ENCODE data around the gene GAL. TPM values are rescaled to one million over a fixed set of nuclear protein-coding genes. Genes with fewer than 3 reads are reported as not detected.
A peak's percentile ranks its signal among the peaks of the same experiment; 100 is the strongest.

The GAL gene
- total and polyA plus RNA-seq, 2 experiments from 2014 or later = 80.9 to 691 TPM

- peaks cover 8% of the 10 kb centered on the region for H3K4me1 Mint-ChIP-seq
- 0 out of 3 replicates have a peak, but pooled peaks cover under 1% of the 10 kb centered on the region for H3K9me3 Mint-ChIP-seq
- no peaks in the 10 kb centered on the region for H3K79me2 ChIP-seq (replicated peaks; ENCODE audit: insufficient read depth)
- H3K4me3 Mint-ChIP-seq = no peak overlapping the region
- H3K36me3 ChIP-seq (ENCODE audit: insufficient read depth) = no peaks in the 10 kb centered on the region
- H3K4me1 ChIP-seq (ENCODE audit: insufficient read depth) = no peaks in the 10 kb centered on the region; the same call in 1 of the 2 replicates
- H3K27me3 ChIP-seq (ENCODE audit: insufficient read depth) = no peaks in the 10 kb centered on the region
- no peaks in the 10 kb centered on the region for H3K9me2 ChIP-seq (ENCODE audit: insufficient read depth)
- H3K4me3 ChIP-seq = no peak overlapping the region
- no peaks in the 10 kb centered on the region for H3K36me3 Mint-ChIP-seq (ENCODE audit: low read depth)
- no peak overlapping the region for H3K4me2 ChIP-seq
- peak overlapping the region; percentile 56; the same call in 1 of the 2 replicates for H2AFZ ChIP-seq
- no peak overlapping the region for H3K27ac ChIP-seq (ENCODE audit: low read depth)
- no peaks in the 10 kb centered on the region for H3F3A ChIP-seq (replicated peaks; ENCODE audit: low read depth)
- no peak overlapping the region for H3K27ac Mint-ChIP-seq
- ATAC-seq (no peak), DNase-seq (ENCODE audit: low spot score) (no peak)
- H3K27me3 Mint-ChIP-seq (ENCODE audit: insufficient read depth, low read depth, poor library complexity) = peaks cover 6% of the 10 kb centered on the region
- no peaks in the 10 kb centered on the region for H4K20me1 ChIP-seq (replicated peaks; ENCODE audit: insufficient read depth)
- TF ChIP-seq POLR2AphosphoS5 (IDR thresholded peaks at IDR 0.05; ENCODE audit: low read depth) = no peak
Measured at GRCh38 chr11:68667511-68668500, 16.5 kb upstream of the GAL start.

DNA sequence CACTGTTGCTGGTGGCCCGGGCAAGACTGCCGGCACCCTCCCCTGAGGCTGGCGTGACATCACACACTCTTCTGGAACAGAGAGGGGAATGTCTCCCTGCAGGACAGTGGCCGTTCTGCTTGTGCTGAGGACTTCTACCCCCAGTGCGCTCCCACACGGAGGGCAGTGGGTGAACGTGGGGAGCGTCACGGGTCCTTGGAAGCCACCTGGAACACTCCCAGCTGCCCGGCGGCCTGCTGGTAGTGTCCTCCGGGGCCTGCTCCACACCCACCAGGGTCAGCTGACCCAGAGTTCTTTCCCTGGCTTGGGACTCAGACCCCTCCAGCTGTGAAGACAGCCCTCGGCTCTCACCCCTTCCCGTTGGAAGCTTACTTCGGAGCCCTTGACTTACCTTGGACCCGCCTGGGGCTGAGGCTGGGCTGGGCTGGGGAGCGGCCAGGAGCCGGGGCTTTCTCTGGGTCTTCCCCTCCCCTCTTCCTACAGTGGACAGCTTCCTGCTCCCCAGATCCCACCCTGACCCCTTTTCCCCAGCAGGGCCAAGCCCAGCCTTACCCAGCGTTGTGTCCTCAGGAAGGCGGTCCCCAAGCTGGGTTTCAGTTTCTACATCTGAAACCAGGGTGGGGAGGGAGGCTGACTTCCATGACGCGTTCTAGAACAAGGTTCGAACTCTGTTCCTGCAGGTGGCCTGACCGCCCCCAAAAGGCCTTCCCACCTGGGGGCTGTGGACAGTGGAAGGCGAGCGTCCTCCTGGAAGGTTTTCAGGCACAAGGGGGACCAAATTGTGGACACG, 14.8 kb upstream of the GAL start:
- no peak overlapping the region for H3K4me3 Mint-ChIP-seq
- H3F3A ChIP-seq (replicated peaks; ENCODE audit: low read depth) = no peaks in the 10 kb centered on the region
- no peaks in the 10 kb centered on the region; the same call in 1 of the 2 replicates for H3K4me1 ChIP-seq (ENCODE audit: insufficient read depth)
- no peak; the same call in 2 of the 3 replicates for ATAC-seq
- H3K79me2 ChIP-seq (replicated peaks; ENCODE audit: insufficient read depth) = no peaks in the 10 kb centered on the region
- H3K27ac Mint-ChIP-seq = no peak overlapping the region
- DNase-seq (ENCODE audit: low spot score) = no peak
- H3K27ac ChIP-seq (ENCODE audit: low read depth) = no peak overlapping the region
- no peaks in the 10 kb centered on the region for H3K9me3 Mint-ChIP-seq
- no peaks in the 10 kb centered on the region for H3K27me3 ChIP-seq (ENCODE audit: insufficient read depth)
- H3K27me3 Mint-ChIP-seq (ENCODE audit: insufficient read depth, low read depth, poor library complexity) = peaks cover 6% of the 10 kb centered on the region
- no peak overlapping the region for H3K4me2 ChIP-seq
- no peak overlapping the region for H2AFZ ChIP-seq
- H3K36me3 Mint-ChIP-seq (ENCODE audit: low read depth) = no peaks in the 10 kb centered on the region
- no peaks in the 10 kb centered on the region for H3K9me2 ChIP-seq (ENCODE audit: insufficient read depth)
- no peaks in the 10 kb centered on the region for H3K36me3 ChIP-seq (ENCODE audit: insufficient read depth)
- H3K4me1 Mint-ChIP-seq = peaks cover 13% of the 10 kb centered on the region
- H3K4me3 ChIP-seq = no peak overlapping the region
- H4K20me1 ChIP-seq (replicated peaks; ENCODE audit: insufficient read depth) = no peaks in the 10 kb centered on the region
- TF ChIP-seq ZNF114 (CRISPR knock-in tag; IDR thresholded peaks at IDR 0.05) (no peak), CREB1 (CRISPR knock-in tag; IDR thresholded peaks at IDR 0.05; ENCODE audit: low read depth) (no peak), JUNB (IDR thresholded peaks at IDR 0.05; ENCODE audit: unreplicated experiment) (no peak), ZNF331 (CRISPR knock-in tag; IDR thresholded peaks at IDR 0.05; ENCODE audit: low read depth) (no peak), NANOG (IDR thresholded peaks at IDR 0.05; ENCODE audit: borderline replicate concordance) (no peak), EZH2 (IDR thresholded peaks at IDR 0.05; ENCODE audit: low read depth, unreplicated experiment) (no peak)
- TF ChIP-seq, protein P1, sequence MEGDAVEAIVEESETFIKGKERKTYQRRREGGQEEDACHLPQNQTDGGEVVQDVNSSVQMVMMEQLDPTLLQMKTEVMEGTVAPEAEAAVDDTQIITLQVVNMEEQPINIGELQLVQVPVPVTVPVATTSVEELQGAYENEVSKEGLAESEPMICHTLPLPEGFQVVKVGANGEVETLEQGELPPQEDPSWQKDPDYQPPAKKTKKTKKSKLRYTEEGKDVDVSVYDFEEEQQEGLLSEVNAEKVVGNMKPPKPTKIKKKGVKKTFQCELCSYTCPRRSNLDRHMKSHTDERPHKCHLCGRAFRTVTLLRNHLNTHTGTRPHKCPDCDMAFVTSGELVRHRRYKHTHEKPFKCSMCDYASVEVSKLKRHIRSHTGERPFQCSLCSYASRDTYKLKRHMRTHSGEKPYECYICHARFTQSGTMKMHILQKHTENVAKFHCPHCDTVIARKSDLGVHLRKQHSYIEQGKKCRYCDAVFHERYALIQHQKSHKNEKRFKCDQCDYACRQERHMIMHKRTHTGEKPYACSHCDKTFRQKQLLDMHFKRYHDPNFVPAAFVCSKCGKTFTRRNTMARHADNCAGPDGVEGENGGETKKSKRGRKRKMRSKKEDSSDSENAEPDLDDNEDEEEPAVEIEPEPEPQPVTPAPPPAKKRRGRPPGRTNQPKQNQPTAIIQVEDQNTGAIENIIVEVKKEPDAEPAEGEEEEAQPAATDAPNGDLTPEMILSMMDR (conservative IDR thresholded peaks at IDR 0.05; ENCODE audit: low read depth in 2 of 2) = no peak
- TF ChIP-seq, protein P2, sequence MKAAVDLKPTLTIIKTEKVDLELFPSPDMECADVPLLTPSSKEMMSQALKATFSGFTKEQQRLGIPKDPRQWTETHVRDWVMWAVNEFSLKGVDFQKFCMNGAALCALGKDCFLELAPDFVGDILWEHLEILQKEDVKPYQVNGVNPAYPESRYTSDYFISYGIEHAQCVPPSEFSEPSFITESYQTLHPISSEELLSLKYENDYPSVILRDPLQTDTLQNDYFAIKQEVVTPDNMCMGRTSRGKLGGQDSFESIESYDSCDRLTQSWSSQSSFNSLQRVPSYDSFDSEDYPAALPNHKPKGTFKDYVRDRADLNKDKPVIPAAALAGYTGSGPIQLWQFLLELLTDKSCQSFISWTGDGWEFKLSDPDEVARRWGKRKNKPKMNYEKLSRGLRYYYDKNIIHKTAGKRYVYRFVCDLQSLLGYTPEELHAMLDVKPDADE (IDR thresholded peaks at IDR 0.05) = no peak
- TF ChIP-seq, protein P3, sequence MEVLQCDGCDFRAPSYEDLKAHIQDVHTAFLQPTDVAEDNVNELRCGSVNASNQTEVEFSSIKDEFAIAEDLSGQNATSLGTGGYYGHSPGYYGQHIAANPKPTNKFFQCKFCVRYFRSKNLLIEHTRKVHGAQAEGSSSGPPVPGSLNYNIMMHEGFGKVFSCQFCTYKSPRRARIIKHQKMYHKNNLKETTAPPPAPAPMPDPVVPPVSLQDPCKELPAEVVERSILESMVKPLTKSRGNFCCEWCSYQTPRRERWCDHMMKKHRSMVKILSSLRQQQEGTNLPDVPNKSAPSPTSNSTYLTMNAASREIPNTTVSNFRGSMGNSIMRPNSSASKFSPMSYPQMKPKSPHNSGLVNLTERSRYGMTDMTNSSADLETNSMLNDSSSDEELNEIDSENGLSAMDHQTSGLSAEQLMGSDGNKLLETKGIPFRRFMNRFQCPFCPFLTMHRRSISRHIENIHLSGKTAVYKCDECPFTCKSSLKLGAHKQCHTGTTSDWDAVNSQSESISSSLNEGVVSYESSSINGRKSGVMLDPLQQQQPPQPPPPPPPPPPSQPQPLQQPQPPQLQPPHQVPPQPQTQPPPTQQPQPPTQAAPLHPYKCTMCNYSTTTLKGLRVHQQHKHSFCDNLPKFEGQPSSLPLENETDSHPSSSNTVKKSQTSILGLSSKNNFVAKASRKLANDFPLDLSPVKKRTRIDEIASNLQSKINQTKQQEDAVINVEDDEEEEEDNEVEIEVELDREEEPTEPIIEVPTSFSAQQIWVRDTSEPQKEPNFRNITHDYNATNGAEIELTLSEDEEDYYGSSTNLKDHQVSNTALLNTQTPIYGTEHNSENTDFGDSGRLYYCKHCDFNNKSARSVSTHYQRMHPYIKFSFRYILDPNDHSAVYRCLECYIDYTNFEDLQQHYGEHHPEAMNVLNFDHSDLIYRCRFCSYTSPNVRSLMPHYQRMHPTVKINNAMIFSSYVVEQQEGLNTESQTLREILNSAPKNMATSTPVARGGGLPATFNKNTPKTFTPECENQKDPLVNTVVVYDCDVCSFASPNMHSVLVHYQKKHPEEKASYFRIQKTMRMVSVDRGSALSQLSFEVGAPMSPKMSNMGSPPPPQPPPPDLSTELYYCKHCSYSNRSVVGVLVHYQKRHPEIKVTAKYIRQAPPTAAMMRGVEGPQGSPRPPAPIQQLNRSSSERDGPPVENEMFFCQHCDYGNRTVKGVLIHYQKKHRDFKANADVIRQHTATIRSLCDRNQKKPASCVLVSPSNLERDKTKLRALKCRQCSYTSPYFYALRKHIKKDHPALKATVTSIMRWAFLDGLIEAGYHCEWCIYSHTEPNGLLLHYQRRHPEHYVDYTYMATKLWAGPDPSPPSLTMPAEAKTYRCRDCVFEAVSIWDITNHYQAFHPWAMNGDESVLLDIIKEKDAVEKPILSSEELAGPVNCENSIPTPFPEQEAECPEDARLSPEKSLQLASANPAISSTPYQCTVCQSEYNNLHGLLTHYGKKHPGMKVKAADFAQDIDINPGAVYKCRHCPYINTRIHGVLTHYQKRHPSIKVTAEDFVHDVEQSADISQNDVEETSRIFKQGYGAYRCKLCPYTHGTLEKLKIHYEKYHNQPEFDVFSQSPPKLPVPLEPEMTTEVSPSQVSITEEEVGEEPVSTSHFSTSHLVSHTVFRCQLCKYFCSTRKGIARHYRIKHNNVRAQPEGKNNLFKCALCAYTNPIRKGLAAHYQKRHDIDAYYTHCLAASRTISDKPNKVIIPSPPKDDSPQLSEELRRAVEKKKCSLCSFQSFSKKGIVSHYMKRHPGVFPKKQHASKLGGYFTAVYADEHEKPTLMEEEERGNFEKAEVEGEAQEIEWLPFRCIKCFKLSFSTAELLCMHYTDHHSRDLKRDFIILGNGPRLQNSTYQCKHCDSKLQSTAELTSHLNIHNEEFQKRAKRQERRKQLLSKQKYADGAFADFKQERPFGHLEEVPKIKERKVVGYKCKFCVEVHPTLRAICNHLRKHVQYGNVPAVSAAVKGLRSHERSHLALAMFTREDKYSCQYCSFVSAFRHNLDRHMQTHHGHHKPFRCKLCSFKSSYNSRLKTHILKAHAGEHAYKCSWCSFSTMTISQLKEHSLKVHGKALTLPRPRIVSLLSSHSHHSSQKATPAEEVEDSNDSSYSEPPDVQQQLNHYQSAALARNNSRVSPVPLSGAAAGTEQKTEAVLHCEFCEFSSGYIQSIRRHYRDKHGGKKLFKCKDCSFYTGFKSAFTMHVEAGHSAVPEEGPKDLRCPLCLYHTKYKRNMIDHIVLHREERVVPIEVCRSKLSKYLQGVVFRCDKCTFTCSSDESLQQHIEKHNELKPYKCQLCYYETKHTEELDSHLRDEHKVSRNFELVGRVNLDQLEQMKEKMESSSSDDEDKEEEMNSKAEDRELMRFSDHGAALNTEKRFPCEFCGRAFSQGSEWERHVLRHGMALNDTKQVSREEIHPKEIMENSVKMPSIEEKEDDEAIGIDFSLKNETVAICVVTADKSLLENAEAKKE (CRISPR knock-in tag; IDR thresholded peaks at IDR 0.05) = no peak

Measured in GM23338 (cell line).